H1 (cell line): ENCODE measurements around the gene RFTN2. TPM values are rescaled to one million over a fixed set of nuclear protein-coding genes. Genes with fewer than 3 reads are reported as not detected.
"Not testable (repeated sequence)": the region's sequence is repeated elsewhere in the genome, so short reads cannot be mapped to it uniquely, and the experiment has no call there.

Experiments
- CTCF ChIA-PET: fragments of 300-600 bp; sonication (Branson Sonifier 250); formaldehyde crosslinking; loops from one replicate; lab custom pipeline; 2021; ENCODE audit not compliant: partially characterized antibody; lab: Charles Lee
- POLR2A ChIA-PET: fragments of 300-600 bp; sonication (Branson Sonifier 250); formaldehyde crosslinking; loops from one replicate; lab custom pipeline; 2021; ENCODE audit warnings: inconsistent platforms; ENCODE audit not compliant: partially characterized antibody; lab: Charles Lee
- DNase-seq, 2 experiments: peaks; one replicate each; pipeline versions ENCODE4 v3.0.0 to v3.0.0-alpha.2; 2010 to 2022; ENCODE audit warnings: low spot score in 2 of 2, low read depth in 1 of 2, mixed read lengths in 1 of 2
- FAIRE-seq: peaks from 2 replicates; lab custom pipeline; 2011; peaks lifted over from hg19 to GRCh38; lab: Jason Lieb, UNC
- H2AFZ ChIP-seq: 2 replicates; pipeline ENCODE4 v1.8.1; 2012; ENCODE audit warnings: low read length, inconsistent platforms
- H2AK5ac ChIP-seq: 2 replicates; pipeline ENCODE4 v1.6.1; 2013; ENCODE audit warnings: low read depth, low read length
- H2BK120ac ChIP-seq: replicated peaks from 2 replicates; pipeline ENCODE3; 2013; ENCODE audit warnings: low read depth, low read length, inconsistent platforms
- H2BK12ac ChIP-seq: 2 replicates; pipeline ENCODE4 v1.6.1; 2013; ENCODE audit warnings: low read depth, low read length
- H2BK15ac ChIP-seq: 2 replicates; pipeline ENCODE4 v1.6.1; 2013; ENCODE audit warnings: low read length
- H2BK20ac ChIP-seq: 2 replicates; pipeline ENCODE4 v1.6.1; 2013; ENCODE audit warnings: low read length
- H2BK5ac ChIP-seq: 2 replicates; pipeline ENCODE4 v1.6.1; 2013; ENCODE audit warnings: low read depth, low read length
- H3K14ac ChIP-seq: 2 replicates; pipeline ENCODE4 v1.6.1; 2013; ENCODE audit warnings: inconsistent platforms; ENCODE audit not compliant: insufficient read length
- H3K18ac ChIP-seq: 2 replicates; pipeline ENCODE4 v1.6.1; 2013; ENCODE audit warnings: low read length; ENCODE audit errors: extremely low read depth
- H3K23ac ChIP-seq: 2 replicates; pipeline ENCODE4 v1.6.1; 2013; ENCODE audit warnings: inconsistent platforms; ENCODE audit not compliant: insufficient read length
- H3K23me2 ChIP-seq: 2 replicates; pipeline ENCODE4 v1.6.1; 2013; ENCODE audit warnings: low read depth, low read length
- H3K27ac ChIP-seq: 2 replicates; pipeline ENCODE4 v1.6.1; 2011; ENCODE audit warnings: low read depth, low read length, inconsistent platforms
- H3K27me3 ChIP-seq, 4 experiments: replicated peaks in 1 of 4; 1 replicate in 1 of 4; 2 replicates in 3 of 4; pipeline versions ENCODE4 v1.6.1 to v1.8.1; 2011 to 2013; ENCODE audit warnings: low read length in 3 of 4, mild to moderate bottlenecking in 3 of 4, inconsistent platforms in 2 of 4, mixed read lengths in 2 of 4, moderate library complexity in 1 of 4; ENCODE audit not compliant: control insufficient read depth in 3 of 4, insufficient read depth in 3 of 4; ENCODE audit errors: extremely low read depth in 1 of 4
- H3K36me3 ChIP-seq, 4 experiments: 2 replicates each; pipeline versions ENCODE4 v1.6.1 to v1.8.1; 2011 to 2013; ENCODE audit warnings: mild to moderate bottlenecking in 4 of 4, low read length in 3 of 4, moderate library complexity in 2 of 4, control low read depth in 1 of 4, inconsistent platforms in 1 of 4; ENCODE audit not compliant: insufficient read depth in 4 of 4, control insufficient read depth in 2 of 4
- H3K4ac ChIP-seq: replicated peaks from 2 replicates; pipeline ENCODE3; 2013; ENCODE audit warnings: low read length, low read depth, mixed read lengths, inconsistent platforms; ENCODE audit not compliant: insufficient read length
- H3K4me1 ChIP-seq, 4 experiments: replicated peaks in 1 of 4; 1 replicate in 1 of 4; 2 replicates in 3 of 4; pipeline versions ENCODE4 v1.6.1 to v1.8.1; 2011 to 2013; ENCODE audit warnings: low read length in 3 of 4, inconsistent platforms in 2 of 4, mixed read lengths in 1 of 4; ENCODE audit not compliant: insufficient read depth in 4 of 4, control insufficient read depth in 3 of 4
- H3K4me2 ChIP-seq, 2 experiments: 2 replicates each; pipeline versions ENCODE4 v1.6.1 to v1.8.1; 2011 to 2013; ENCODE audit warnings: low read depth in 2 of 2, low read length in 2 of 2, control low read depth in 1 of 2, inconsistent platforms in 1 of 2, mild to moderate bottlenecking in 1 of 2; ENCODE audit not compliant: insufficient read depth in 1 of 2
- H3K4me3 ChIP-seq, 4 experiments: fragments of 200-600, 300-600 bp in 1 of 4; sonication (generic), shearing (Covaris generic), sonication (Bioruptor Twin) in 1 of 4; 2 replicates each; pipeline versions ENCODE4 v1.5.1 to v1.8.1; 2011 to 2016; ENCODE audit warnings: low read length in 4 of 4, low read depth in 3 of 4, control low read depth in 2 of 4, inconsistent platforms in 2 of 4, mild to moderate bottlenecking in 2 of 4, mixed read lengths in 1 of 4, moderate library complexity in 1 of 4; ENCODE audit not compliant: insufficient read depth in 2 of 4; ENCODE audit errors: extremely low read depth in 1 of 4
- H3K56ac ChIP-seq: replicated peaks from 2 replicates; pipeline ENCODE3; 2013; ENCODE audit warnings: low read depth, mild to moderate bottlenecking, mixed read lengths, low read length, inconsistent platforms; ENCODE audit not compliant: insufficient read length
- H3K79me1 ChIP-seq: 2 replicates; pipeline ENCODE4 v1.6.1; 2013; ENCODE audit warnings: low read depth, low read length, control low read depth
- H3K79me2 ChIP-seq, 2 experiments: 2 replicates each; pipeline versions ENCODE4 v1.6.1 to v1.8.1; 2012 to 2013; ENCODE audit warnings: low read length in 2 of 2, mild to moderate bottlenecking in 2 of 2, inconsistent platforms in 1 of 2; ENCODE audit not compliant: insufficient read depth in 2 of 2, control insufficient read depth in 1 of 2
- H3K9ac ChIP-seq, 4 experiments: replicated peaks in 1 of 4; 1 replicate in 1 of 4; 2 replicates in 3 of 4; pipeline versions ENCODE4 v1.6.1 to v1.8.1; 2011 to 2013; ENCODE audit warnings: low read depth in 3 of 4, low read length in 3 of 4, control low read depth in 2 of 4, mild to moderate bottlenecking in 2 of 4, moderate library complexity in 2 of 4, inconsistent platforms in 1 of 4; ENCODE audit errors: extremely low read depth in 1 of 4
- H3K9me3 ChIP-seq, 2 experiments: 2 replicates each; pipeline versions ENCODE4 v1.6.1 to v1.8.1; 2012 to 2013; ENCODE audit warnings: mild to moderate bottlenecking in 2 of 2, moderate library complexity in 2 of 2, control low read depth in 1 of 2, inconsistent platforms in 1 of 2, low read depth in 1 of 2, low read length in 1 of 2, mixed read lengths in 1 of 2; ENCODE audit not compliant: insufficient read depth in 2 of 2
- H4K20me1 ChIP-seq, 2 experiments: replicated peaks in 1 of 2; 2 replicates each; pipeline versions ENCODE3 to v1.8.1; 2011 to 2013; ENCODE audit warnings: inconsistent platforms in 2 of 2, low read length in 2 of 2, mild to moderate bottlenecking in 1 of 2; ENCODE audit not compliant: insufficient read depth in 2 of 2, control insufficient read depth in 1 of 2
- H4K5ac ChIP-seq: 2 replicates; pipeline ENCODE4 v1.6.1; 2013; ENCODE audit warnings: low read length, low read depth, mixed read lengths, inconsistent platforms; ENCODE audit not compliant: insufficient read length
- H4K8ac ChIP-seq: 2 replicates; pipeline ENCODE4 v1.8.0; 2013; ENCODE audit warnings: mild to moderate bottlenecking, moderate library complexity, low read length, inconsistent platforms; ENCODE audit not compliant: insufficient read depth; ENCODE audit errors: extremely low read depth
- H4K91ac ChIP-seq: replicated peaks from 2 replicates; pipeline ENCODE3; 2013; ENCODE audit warnings: low read length, mixed read lengths, inconsistent platforms; ENCODE audit not compliant: insufficient read length
- WGBS, 2 experiments: shearing (Covaris generic) in 1 of 2; methylation state at CpG; one replicate each; pipeline versions ENCODE4 v1.1.6 to v1.1.7; 2013 to 2015; ENCODE audit warnings: low lambda C conversion rate in 2 of 2, mixed read lengths in 2 of 2, inconsistent platforms in 1 of 2, low coverage in 1 of 2, missing lambda C conversion rate in 1 of 2; ENCODE audit not compliant: insufficient replicate concordance in 2 of 2, insufficient coverage in 1 of 2, insufficient read length in 1 of 2; ENCODE audit errors: extremely low coverage in 1 of 2, missing lambda C conversion rate in 1 of 2; 5-methylcytosine and 5-hydroxymethylcytosine counted together
- polyA plus RNA-seq, 7 experiments: library from polyadenylated mRNA; depleted of rRNA in 3 of 7; stranded (reverse) in 5 of 7; unstranded in 2 of 7; fragments of >200 nt in 5 of 7; fragments of 200-250 nt in 2 of 7; gene quantifications; 1 replicate in 5 of 7; 2 replicates in 1 of 7; 4 replicates in 1 of 7; pipeline versions ENCODE4 v1.2.1 to v1.2.3, GENCODE V29; 2011 to 2013; ENCODE audit warnings: missing spikeins in 2 of 7, mixed read lengths in 2 of 7
- total RNA-seq: library from RNA; stranded (reverse); fragmentation: NEBNext Ultra II Directional; extraction: Animal tissue kit (Norgen Biotek cat#: 25700); gene quantifications from 2 replicates; pipeline ENCODE4 v1.2.1, GENCODE V29; 2021

The RFTN2 gene
- total and polyA plus RNA-seq, 2 of the 8 experiments (the other 6 are each of a cell fraction or from before 2014, with no cell fraction given): 2.3 to 2.4 TPM

DNA sequence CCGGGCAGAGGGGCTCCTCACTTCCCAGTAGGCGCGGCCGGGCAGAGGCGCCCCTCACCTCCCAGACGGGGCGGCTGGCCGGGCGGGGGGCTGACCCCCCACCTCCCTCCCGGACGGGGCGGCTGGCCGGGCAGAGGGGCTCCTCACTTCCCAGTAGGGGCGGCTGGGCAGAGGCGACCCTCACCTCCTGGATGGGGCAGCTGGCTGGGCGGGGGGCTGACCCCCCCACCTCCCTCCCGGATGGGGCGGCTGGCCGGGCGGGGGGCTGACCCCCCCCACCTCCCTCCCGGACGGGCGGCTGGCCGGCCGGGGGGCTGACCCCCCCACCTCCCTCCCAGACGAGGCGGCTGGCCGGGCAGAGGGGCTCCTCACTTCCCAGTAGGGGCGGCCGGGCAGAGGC, 20.6 kb upstream of the RFTN2 start:
- H2BK12ac ChIP-seq, H4K20me1 ChIP-seq, H3K23me2 ChIP-seq, DNase-seq, H3K9me3 ChIP-seq, H4K8ac ChIP-seq, H3K14ac ChIP-seq, H4K5ac ChIP-seq, H2AFZ ChIP-seq, H2AK5ac ChIP-seq, H3K9ac ChIP-seq, H3K79me2 ChIP-seq, H3K27ac ChIP-seq, H3K4ac ChIP-seq, H3K23ac ChIP-seq, H3K4me3 ChIP-seq, H2BK5ac ChIP-seq, CTCF ChIA-PET, H2BK120ac ChIP-seq, H3K4me1 ChIP-seq, H3K36me3 ChIP-seq, FAIRE-seq, H2BK15ac ChIP-seq, H3K56ac ChIP-seq, H2BK20ac ChIP-seq, H4K91ac ChIP-seq, H3K79me1 ChIP-seq, POLR2A ChIA-PET, H3K27me3 ChIP-seq, H3K4me2 ChIP-seq, H3K18ac ChIP-seq: not testable (repeated sequence)
- no CpG with 5 or more reads among the region's 30 CpGs for WGBS, 2 experiments

DNA sequence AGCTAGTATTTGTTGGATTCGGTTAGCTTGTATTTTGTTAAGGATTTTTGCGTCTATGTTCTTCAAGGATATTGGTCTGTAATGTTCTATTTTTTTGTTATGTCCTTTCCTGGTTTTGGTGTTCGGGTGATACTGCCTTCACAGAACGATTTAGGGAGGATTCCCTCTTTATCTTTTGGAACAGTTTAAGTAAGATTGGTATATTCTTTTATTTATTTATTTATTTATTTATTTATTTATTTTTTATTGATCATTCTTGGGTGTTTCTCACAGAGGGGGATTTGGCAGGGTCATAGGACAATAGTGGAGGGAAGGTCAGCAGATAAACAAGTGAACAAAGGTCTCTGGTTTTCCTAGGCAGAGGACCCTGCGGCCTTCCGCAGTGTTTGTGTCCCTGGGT, 19.8 kb upstream of the RFTN2 start:
- H3K79me1 ChIP-seq, H3K56ac ChIP-seq, H2BK15ac ChIP-seq, FAIRE-seq, H4K8ac ChIP-seq, H3K9me3 ChIP-seq, H2AK5ac ChIP-seq, H3K18ac ChIP-seq, H3K23ac ChIP-seq, H2BK12ac ChIP-seq, H2AFZ ChIP-seq, H4K20me1 ChIP-seq, H3K9ac ChIP-seq, H3K27ac ChIP-seq, CTCF ChIA-PET, H2BK120ac ChIP-seq, H3K4ac ChIP-seq, H3K79me2 ChIP-seq, H3K23me2 ChIP-seq, H3K4me3 ChIP-seq, H3K4me1 ChIP-seq, H2BK20ac ChIP-seq, H3K4me2 ChIP-seq, H4K91ac ChIP-seq, H3K36me3 ChIP-seq, H2BK5ac ChIP-seq, POLR2A ChIA-PET, H4K5ac ChIP-seq, DNase-seq, H3K27me3 ChIP-seq, H3K14ac ChIP-seq: not testable (repeated sequence)
- WGBS, 2 experiments: 83% methylated on average over 4 of the region's 6 CpGs; no CpG with 5 or more reads in 1 of the 2 experiments
